Fibroblast of skin of left quadriceps (primary cell): Measurements from ENCODE around the gene DCN.

Experiments
- DNase-seq, 2 experiments: peaks; one replicate each; pipeline ENCODE4 v3.0.0-alpha.2; 2013; ENCODE audit warnings: low read depth in 2 of 2

The DCN gene

DNA sequence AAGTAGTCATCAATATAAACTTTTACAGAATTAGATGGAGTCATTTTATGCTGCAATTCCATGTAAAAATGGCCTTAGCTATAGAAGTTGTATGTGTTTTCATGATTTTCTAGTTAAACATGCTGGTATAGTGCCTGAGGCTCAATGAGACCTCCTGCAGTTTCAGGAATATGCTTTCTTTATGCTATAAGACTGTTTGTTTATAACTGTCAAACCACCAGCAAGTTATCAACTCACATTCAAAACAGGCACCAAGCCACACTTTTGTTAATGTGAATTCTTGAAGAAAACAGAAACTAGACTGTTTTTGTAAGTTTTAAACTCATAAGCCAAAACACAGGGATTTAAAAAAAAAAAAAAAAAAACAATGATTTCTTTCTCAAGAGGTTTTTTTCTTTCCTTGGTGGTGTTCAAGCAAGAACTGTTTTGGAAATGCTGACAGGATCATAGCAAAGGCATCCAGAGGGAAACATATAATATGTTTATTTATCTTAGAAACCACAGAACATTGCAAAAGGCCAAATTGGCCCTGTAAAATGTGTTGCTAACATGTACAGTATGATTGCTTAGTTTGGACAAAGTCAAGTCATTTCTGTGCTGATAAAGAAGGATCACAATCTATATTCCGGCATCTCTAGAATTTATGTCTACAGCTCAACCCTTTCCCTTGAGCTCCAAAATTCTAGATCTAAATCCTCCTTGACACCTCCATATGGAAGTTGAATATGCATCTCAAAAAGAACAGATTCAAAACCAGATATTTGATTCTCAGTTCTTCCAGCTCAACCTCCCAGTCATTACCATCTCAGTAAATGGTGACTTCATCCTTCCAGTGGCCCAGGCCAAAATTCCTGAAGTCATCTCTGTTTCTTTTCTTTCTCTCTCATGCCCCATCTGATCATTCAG lies 42.3 kb downstream of the DCN start:
- peak; percentile 87 to 88 for DNase-seq

DNA sequence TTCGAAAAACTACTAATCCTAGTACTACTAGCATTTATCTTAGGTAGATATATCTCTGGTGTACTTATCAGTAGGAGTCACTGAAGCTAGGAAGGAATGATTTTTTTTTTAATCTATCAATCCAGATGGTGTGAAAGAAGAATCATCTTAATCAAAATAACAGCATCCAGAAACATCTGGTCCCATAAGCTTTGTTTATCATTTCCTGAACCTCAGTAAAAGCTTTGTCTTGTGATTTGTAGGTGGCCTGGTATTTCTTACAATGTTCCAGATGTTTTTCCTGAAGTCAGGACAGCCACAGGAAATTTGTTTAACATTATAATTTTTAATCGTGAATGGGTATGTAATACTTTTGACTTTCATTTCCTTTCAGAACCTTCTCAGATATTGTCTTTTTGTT lies 43.3 kb downstream of the DCN start:
- peak; percentile 49 to 51 for DNase-seq

DNA sequence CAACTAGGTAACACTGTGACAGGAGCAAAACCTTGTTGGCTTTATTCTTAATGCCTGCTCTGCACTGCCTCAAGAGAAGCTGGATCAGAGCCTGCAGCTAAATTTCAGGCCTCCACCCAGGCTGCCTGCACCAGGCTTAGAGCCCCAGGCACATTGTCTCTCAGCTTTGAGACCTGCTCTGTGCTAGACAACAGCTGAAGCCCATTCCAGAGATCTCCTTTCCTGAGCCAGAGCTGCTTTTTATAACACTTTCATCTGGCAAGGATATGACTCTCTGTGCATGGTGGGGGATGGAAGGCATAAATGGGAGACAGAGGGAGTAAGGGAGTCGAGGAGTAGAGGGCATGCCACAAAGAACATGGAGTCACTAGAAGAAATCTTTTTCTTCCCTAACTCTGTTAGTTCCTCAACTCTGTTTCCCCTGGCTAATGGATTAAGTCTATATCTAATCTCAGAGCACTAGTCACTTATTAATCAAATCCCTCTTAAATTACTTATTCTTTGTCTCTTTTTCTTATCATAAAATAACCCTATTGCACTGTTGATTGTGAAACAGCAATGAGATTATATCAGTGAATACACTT lies 44.2 kb downstream of the DCN start:
- DNase-seq: no peak

DNA sequence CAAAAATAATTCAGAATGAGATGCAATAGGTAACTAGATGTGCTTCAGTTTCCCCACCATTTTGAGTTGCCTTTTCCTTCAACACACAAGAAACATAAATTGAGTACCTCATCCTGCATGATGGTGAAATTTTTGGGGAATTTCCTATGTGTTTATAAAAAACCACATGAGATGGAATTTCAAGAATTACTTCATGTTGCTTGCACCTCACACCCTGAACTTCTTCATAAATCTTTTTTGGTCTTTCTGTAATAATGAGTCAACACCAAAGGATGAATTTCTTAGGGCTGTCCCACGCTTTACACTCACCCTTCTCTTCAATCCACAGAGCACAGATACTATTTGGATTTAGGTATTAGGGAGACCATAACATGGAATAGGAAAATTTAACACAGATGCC lies 48.7 kb downstream of the DCN start:
- DNase-seq: peak; percentile 93 to 94

DNA sequence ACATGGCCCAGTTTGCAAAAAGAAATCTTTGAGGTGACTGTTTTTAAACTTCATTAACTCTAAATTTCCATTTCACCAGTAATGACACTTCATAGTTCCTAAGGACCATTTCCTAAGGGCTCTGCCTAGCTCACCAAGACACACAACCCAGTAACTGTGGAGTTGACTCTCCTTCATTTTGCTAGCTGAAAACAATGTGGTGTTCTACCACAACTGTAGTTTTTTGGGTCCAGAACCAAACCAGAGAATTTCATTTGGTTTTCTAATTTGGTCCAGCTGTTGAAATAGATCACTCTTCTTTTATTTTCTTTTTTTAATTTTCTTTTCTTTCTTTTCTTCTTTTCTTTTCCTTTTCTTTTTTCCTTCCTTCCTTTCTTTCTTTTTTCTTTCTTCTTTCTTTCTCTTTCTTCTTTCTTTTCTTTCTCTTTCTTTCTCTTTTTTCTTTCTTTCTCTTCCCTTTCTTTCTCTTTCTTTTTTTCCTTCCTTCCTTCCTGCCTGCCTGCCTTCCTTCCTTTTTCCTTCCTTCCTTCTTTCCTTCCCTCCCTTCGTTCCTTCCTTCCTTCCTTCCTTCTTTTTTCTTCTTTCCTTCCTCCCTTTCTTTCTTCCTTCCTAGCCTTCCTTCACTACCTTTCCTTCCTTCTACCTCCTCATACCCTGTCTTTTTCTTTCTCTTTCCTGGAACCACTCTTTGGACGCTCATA lies 52.8 kb downstream of the DCN start:
- DNase-seq: no peak

DNA sequence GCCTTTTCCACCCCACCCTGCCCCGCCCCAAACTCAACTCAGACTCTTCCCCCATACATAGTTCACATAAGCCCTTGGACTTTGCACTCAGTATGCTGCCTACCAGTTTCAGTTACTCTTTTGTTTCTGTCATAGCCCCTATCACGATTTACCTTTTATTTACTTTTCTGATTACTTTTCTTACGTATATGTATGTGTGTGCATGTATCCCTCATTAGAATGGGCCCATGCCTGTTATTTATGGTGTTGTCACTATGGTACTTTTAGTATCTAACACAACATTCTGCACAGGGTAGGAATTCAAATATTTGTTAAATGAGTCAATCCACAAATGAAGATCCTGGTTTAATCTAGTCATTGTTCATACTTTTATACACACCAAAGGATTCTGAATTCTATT lies 54.9 kb downstream of the DCN start:
- DNase-seq: peak; percentile 64 to 65

DNA sequence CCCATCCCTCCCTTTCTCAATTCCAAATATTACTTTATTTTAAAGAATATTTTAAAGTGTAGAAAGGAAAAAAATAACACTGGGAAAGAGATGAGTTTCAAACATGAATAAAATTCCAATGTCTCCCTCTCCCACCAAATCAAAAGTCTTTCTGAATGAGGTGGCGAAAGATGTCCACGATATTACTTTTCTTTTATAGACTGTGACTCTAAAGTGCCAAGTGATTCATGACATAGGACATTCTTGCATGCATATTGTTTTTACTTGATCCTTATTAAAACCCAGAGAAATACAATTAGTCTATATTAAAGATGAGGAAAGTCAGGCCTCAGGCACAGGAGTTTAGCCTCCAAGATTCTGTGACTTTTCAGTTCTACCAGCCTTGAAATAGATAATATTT lies 55.3 kb downstream of the DCN start:
- DNase-seq: peak in 1 of 2 experiments; percentile 54

DNA sequence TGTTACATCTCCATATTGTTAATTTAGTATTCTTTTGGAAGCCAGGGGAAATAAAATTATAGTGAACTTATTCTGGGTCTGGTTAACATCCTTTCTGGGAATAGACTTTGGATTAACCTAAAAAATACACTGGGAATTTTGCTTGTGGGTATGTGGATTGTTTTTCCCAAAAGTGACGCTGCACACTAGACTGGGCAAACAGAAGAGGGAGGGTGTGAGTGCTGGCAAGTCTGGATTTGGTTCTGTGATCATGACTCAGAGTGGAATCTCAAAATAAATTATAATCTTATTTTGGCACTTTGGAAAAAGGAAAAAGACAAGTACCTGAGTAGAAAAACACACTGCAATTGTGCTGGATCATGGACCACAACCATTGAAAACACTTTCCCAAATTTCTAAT lies 56.1 kb downstream of the DCN start:
- no peak for DNase-seq

DNA sequence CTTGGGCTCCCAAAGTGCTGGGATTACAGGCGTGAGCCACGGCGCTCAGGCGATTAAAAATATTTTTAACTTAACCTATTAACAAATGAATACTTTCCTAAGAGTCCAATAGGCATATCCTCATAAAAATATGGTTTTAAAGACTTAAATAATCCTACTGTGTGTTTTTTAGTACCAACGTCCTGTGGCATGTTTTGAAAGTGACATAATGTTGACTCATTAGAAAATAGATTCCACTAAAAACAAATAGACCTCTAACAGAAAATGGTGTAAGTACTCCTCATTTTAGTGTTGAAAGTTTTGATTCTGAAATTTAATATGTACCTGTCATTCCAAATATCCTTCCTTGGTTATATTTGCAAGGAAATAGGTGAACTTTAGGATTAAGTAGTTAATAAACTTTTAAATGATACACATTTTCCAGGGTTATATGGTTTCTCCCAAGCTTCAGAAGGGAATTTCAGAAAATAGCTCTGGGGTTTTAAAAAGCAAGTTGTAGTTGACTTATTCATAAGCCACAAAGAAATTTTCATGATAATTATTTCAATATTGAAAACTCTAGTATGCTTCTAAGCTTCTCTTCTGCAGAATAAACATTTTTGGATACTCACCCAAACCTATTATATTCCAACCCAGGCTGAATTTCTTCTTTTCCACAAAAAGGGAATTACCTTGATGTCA lies 59.2 kb downstream of the DCN start:
- no peak for DNase-seq

DNA sequence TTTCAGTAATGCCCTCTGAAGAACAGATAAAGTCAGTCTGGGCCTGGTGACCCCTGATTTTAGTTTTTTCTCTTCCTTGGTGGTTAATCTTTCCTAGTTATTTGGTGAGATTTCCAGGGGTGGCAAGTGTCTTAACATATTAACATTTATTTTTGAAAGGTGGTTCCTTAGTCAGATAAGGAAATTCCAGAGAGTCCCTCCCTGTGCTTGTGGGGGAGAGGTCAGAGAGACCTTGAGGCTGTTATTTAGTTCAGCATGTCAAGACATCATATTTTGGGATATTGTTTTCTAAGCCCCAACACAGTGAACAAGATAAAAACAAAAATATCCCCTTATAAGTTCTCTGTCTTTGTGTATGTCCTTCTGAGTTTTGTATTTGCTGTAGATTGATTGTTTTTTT lies 61.8 kb downstream of the DCN start:
- no peak for DNase-seq

DNA sequence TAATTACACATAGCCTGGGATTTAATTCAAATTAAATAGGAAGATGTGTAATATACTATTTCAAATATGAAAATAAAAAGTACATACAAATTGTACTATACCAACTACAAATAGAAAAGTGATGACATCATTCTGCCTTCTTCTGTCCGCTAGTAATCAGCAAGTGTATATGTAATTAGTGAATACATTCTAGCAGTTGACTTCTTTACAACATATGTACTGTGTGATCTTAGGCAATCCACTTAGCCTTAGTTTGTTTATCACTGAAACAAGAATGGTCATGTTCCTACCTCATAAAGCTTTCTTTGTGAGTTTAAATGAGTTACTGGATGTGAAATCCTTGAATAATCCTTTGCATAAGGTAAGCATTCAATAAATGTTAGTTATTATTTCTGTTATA lies 63.5 kb downstream of the DCN start:
- no peak for DNase-seq

DNA sequence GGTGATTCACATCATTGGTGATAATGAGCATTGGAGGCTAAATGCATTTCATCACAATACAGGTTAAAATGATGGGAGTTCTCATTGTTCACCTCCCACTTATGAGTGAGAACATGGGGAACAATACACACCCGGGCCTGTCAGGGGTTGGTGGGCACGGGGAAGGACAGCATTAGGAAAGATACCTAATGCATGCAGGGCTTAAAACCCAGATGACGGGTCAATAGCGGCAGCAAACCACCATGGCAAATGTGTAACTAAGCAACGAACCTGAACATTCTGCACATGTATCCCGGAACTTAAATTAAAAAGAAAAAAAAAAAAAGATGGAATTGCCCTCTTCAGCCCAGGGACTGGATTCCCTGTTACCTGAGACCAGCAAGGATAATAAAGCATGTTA lies 69.0 kb downstream of the DCN start:
- no peak for DNase-seq

DNA sequence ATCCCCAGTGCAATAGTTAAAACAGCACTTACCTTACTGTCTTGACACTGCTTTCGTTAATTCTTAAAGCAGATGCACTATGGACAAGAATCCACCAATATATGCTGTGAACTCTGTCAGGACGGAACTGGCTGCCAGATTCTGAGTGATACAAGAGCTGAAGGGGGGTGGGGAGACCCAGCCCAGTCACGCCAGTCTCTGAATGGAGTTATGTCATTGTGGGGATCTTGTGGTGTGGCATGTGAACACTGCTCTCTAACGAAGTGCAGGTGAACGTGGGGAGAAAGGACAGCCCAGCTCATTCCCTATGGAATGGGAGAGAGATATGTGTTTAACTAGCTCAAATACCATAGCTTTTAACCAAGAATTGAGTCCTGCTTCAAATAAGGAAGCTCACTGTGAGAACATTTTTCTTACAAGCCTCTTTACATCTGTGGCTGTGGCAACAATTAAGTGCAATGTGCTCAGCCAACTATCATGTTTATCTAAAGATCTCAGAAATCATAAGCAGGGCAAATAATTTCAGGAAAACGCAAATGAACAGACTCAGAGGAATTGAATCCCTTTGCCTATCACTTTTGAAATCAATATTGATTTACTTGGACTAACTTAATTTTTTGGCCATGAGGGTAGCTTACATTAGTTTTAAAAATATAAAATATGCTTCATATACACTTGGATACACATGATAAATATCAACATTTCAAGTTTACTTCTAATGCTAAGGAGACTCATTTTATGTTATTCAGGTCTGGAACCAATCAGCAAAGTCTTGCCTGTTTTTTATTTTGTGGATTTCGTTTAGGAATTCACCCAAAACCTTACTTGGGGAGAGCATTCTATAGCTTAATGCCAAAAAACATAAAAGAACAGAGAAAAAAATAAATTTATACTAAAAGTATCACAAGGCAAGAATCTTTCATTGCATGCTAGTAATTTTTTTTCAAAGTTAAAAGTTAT lies 71.0 kb downstream of the DCN start, which contains the start of gene LUM:
Gene LUM, minus strand, starts transcription at position 129 of the 960 bp plus-strand sequence. CDS start 2,515 bp downstream, outside the sequence.
- DNase-seq: peak; percentile 90 to 93

DNA sequence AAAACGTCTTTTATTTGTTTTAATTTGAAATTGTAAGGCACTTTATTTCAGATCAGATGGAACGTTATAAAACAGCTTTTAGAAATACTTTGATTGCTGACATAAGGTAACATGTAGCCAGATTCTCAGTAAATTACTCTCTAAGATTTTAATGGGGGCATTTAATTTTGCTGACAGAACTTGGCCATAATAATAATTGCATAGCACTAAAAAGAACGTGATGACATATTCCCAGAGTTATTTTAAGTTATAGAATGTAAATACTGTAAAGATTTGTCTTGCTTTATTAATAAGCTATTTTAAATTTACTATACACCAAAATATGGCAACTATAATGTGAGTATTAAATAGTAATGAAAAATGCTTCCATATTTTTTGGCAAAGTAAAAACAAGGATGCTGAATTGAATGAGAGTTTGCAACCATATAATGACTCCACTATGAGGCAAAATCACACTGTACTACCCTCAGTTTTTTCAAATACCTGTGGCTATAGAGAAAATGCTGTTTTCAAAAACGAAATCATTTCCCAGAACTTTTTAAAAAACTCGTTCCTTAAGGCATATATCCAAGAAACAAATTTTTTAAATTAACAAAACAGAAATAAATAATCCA lies 72.2 kb downstream of the DCN start:
- no peak for DNase-seq

DNA sequence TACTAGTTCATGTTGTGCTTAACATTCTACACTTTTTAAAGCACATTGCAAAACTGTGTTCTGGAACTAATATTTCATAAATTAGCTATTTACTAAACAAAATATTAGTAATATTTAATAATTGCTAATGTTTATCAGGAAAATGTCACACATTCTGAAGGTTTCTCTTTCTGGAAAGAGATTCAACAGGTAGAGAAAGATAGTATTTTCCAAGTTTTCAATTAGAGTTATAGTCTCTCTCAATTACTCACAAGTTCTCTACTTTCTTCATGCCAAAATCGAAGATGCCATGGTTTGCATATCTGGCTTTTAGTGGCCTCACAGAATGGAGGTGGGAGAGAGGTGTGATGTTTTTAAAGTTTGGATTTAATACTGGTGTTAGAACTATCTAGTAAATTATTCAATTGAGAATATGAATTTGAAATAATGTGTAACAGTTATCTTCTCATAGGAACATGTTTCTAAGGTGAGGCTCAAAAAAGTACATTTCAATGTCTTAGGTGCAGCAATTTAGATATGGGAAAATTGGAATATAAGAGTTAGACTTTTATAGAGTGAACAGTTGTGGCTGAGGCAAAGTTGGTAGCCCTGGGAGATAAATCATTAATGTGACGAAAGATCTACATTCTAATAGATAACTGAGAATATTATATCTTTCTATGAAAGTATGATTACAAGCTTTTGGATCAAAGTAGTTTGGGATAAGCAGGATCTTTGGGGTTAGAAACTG lies 72.9 kb downstream of the DCN start:
- DNase-seq: no peak

DNA sequence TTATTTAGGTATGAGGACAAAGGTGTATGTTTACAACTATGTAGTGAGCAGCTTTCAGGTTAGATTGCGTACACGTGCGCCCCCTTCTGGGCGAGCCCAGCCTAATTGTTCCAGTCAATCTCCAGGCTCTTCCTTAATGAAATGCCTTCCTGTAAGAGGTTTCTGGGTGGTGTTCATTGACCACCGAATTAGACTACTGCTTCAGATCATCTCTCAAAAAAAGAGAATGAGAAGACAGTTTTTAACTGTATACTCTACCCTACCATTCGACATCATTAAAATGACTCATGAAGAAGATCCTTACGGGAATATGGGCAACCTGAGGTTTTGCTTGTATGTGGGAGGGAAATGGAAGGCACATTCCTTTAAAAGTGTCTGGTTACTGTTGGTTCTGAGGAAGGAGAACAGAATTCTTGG lies 73.5 kb downstream of the DCN start:
- DNase-seq: peak; percentile 69

DNA sequence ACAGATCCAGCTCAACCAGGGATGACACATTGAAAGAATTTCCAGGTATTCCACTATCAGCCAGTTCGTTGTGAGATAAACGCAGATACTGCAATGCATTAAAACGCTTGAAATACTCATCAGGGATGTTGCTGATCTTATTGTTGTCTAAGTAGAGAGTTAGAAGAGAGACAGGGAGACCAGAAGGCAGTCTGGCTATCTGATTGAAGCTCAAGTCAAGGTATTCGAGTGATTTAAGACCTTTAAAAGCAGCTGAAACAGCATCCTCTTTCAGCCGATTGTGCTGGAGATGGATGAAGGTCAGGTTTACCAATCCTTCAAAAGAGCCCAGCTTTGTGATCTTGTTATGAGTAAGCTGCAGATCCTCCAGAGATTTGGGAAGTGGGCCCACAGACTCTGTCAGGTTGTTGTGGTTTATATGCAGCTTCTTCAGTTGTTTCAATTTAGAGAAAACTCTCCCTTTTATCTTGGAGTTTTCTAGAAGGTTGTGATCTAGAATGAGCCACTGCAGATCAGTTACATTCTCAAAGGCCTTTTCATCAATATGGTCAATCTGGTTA lies 74.3 kb downstream of the DCN start:
- no peak for DNase-seq

DNA sequence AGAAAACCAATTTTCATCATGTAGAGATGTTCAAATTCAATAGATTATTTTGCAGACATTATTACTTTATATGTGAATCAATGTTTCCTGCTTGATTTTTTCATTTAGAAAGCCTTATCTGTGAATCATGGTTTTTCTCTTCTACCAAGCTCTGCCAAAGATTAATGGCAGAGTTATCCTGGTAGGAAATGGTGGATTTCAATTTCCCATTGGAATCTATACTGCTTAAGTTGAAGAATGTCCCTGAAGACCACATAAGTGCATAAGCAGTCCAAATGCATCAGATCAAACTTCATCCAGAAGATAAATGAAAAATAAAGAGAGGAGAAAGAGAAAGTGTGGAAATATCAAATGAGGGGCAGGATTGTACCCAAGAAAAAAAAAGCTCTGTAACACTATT lies 76.3 kb downstream of the DCN start:
- DNase-seq: no peak

DNA sequence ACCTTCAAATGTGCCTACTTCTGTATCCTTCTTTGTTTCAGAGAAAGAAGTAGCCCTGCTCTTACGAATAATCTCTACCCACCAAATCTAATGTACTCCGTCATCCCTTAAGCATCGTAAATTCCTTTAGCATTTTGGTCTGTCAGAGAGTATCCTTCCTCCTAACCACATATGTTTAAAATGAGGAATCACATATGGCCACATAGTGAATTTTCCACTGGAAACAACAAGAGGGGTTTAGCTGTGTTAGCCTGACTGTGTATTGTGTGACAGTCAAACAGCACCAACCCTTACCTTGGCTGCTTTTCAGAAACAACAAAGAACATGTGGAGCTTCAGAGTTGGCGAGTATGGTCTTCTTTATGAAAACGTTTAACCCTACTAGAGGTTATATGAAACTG lies 76.8 kb downstream of the DCN start:
- DNase-seq: peak; percentile 58 to 60
